ENCODE results near the gene TBL1X. TPM values are rescaled to one million over a fixed set of nuclear protein-coding genes. Genes with fewer than 3 reads are reported as not detected.

The TBL1X gene
- total and polyA plus RNA-seq, 10 of the 15 experiments (the other 5 are each of a cell fraction or from before 2014, with no cell fraction given): 4.4 to 26.3 (median 10.6) TPM

- BruUV-seq (replicated peaks): no TSS peak
- H3K9ac ChIP-seq (ENCODE audit: control insufficient read depth, insufficient read depth, low read length): no peak overlapping the region
- no peaks in the 10 kb centered on the region for H3K36me3 ChIP-seq (ENCODE audit: control insufficient read depth in 2 of 2, insufficient read depth in 2 of 2, low read length in 1 of 2)
- no peak overlapping the region for H3K4me3 ChIP-seq
- no peaks in the 10 kb centered on the region for H4K20me1 ChIP-seq (ENCODE audit: control insufficient read depth, insufficient read depth)
- ATAC-seq: no peak
- no peak overlapping the region for H3K27ac ChIP-seq (ENCODE audit: control insufficient read depth, insufficient read depth)
- no peak for DNase-seq (ENCODE audit: low read depth, low spot score)
- no peaks in the 10 kb centered on the region for H3K27me3 ChIP-seq (replicated peaks in 1 of 2; ENCODE audit: control insufficient read depth in 2 of 2, insufficient read depth in 2 of 2, low read length in 1 of 2)
- no peaks in the 10 kb centered on the region for H3K4me1 ChIP-seq (ENCODE audit: control insufficient read depth, insufficient read depth, low read length)
- 74% methylated on average over 5 of the region's 5 CpGs for WGBS (ENCODE audit: insufficient coverage, insufficient replicate concordance, low lambda C conversion rate, missing lambda C conversion rate)
- ChIA-PET POLR2A (no interaction called here), RAD21 (ENCODE audit: unreplicated experiment) (no interaction called here), CTCF (no interaction called here), SMC1A (ENCODE audit: uncharacterized antibody, unreplicated experiment) (no interaction called here)
- no peak overlapping the region for H2AFZ ChIP-seq (ENCODE audit: control insufficient read depth, low read depth, low read length)
- intact Hi-C loops (cut with micrococcal nuclease; ENCODE audit: unreplicated experiment) (no loop called here), in situ Hi-C loops (cut with MboI) (no loop called here)
- no peak for FAIRE-seq
- no peak overlapping the region for H3K4me2 ChIP-seq (ENCODE audit: control insufficient read depth, insufficient read depth)
- H3K79me2 ChIP-seq (ENCODE audit: control insufficient read depth, insufficient read depth, low read length): no peaks in the 10 kb centered on the region
- no peaks in the 10 kb centered on the region for H3K9me3 ChIP-seq (replicated peaks; ENCODE audit: control insufficient read depth, insufficient read depth, low read length)
- TF ChIP-seq RB1 (IDR thresholded peaks at IDR 0.05; ENCODE audit: borderline replicate concordance) (no peak), CEBPZ (IDR thresholded peaks at IDR 0.05; ENCODE audit: low read depth, low read length) (no peak), HDGF (IDR thresholded peaks at IDR 0.05) (no peak), BACH1 (IDR thresholded peaks at IDR 0.05; ENCODE audit: borderline replicate concordance) (no peak), ZSCAN29 (IDR thresholded peaks at IDR 0.05) (no peak), HCFC1 (IDR thresholded peaks at IDR 0.05; ENCODE audit: low read length) (no peak), SRF (IDR thresholded peaks at IDR 0.05; ENCODE audit: low read depth in 2 of 2, low read length in 2 of 2) (no peak), TCF3 (IDR thresholded peaks at IDR 0.05; ENCODE audit: borderline replicate concordance, insufficient read depth, low read depth, low read length) (no peak), SMAD1 (IDR thresholded peaks at IDR 0.05; ENCODE audit: low read depth, partially characterized antibody) (no peak), ZBTB11 (CRISPR knock-in tag; IDR thresholded peaks at IDR 0.05) (no peak), CHD1 (IDR thresholded peaks at IDR 0.05; ENCODE audit: low read depth, low read length) (no peak), IKZF2 (IDR thresholded peaks at IDR 0.05) (no peak)
- TF ChIP-seq, protein P1, sequence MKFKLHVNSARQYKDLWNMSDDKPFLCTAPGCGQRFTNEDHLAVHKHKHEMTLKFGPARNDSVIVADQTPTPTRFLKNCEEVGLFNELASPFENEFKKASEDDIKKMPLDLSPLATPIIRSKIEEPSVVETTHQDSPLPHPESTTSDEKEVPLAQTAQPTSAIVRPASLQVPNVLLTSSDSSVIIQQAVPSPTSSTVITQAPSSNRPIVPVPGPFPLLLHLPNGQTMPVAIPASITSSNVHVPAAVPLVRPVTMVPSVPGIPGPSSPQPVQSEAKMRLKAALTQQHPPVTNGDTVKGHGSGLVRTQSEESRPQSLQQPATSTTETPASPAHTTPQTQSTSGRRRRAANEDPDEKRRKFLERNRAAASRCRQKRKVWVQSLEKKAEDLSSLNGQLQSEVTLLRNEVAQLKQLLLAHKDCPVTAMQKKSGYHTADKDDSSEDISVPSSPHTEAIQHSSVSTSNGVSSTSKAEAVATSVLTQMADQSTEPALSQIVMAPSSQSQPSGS (IDR thresholded peaks at IDR 0.05; ENCODE audit: low read length): no peak
- TF ChIP-seq, protein P2, sequence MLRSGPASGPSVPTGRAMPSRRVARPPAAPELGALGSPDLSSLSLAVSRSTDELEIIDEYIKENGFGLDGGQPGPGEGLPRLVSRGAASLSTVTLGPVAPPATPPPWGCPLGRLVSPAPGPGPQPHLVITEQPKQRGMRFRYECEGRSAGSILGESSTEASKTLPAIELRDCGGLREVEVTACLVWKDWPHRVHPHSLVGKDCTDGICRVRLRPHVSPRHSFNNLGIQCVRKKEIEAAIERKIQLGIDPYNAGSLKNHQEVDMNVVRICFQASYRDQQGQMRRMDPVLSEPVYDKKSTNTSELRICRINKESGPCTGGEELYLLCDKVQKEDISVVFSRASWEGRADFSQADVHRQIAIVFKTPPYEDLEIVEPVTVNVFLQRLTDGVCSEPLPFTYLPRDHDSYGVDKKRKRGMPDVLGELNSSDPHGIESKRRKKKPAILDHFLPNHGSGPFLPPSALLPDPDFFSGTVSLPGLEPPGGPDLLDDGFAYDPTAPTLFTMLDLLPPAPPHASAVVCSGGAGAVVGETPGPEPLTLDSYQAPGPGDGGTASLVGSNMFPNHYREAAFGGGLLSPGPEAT (IDR thresholded peaks at IDR 0.05; ENCODE audit: low read depth): no peak
These were observed 29.1 kb downstream of the TBL1X start for GRCh38 chrX:9493936-9494335.

All from GM12878 (cell line).